Measurements from ENCODE around the gene PEPD. TPM values are rescaled to one million over a fixed set of nuclear protein-coding genes. Genes with fewer than 3 reads are reported as not detected.

PEPD gene
- total RNA-seq, 2 experiments from 2014 or later: 17.5 to 23.0 TPM

GRCh38 chr19:33373453-33374235 lies 147.9 kb downstream of the PEPD start, which contains the start of gene CEBPG:
TSS of gene CEBPG (plus strand) at chr19:33373709. CDS start at chr19:33379240, 5,531 bp downstream.
- no peaks in the 10 kb centered on the region for H3K9me3 Mint-ChIP-seq
- peaks cover 2% of the 10 kb centered on the region for H3K36me3 Mint-ChIP-seq (ENCODE audit: low read depth)
- Histone ChIP-seq H3K9me3 (ENCODE audit: control insufficient read depth in 1 of 2, insufficient read depth in 1 of 2, low read length in 2 of 2) (no peaks in the 10 kb centered on the region), H3K27ac (ENCODE audit: low read depth in 1 of 2, low read length in 2 of 2) (peak within 1 kb of the TSS; percentile 86 to 91), H3K4me1 (ENCODE audit: insufficient read depth, low read length) (peaks cover 40% of the 10 kb centered on the region), H3K4me3 (ENCODE audit: low read length) (peak within 1 kb of the TSS; percentile 97), H3K27me3 (ENCODE audit: control insufficient read depth in 1 of 2, insufficient read depth in 2 of 2, low read length in 2 of 2) (no peaks in the 10 kb centered on the region), H3K36me3 (ENCODE audit: insufficient read depth, low read length) (no peaks in the 10 kb centered on the region)
- ChIA-PET CTCF (interaction anchor here (1.0 to 2.0 kb wide), 5 partner anchors 9 to 196 kb away, joined by 3 to 8 read pairs (median 5); partner anchors contain the start of gene CEBPA), POLR2A (interaction anchor here (0.7 to 3.8 kb wide), 14 partner anchors 9 to 969 kb away, joined by 3 to 42 read pairs (median 4); partner anchors contain the start of genes CEBPA and GPATCH1)
- intact Hi-C loops (cut with DNase I, micrococcal nuclease): loop anchor here (2.0 to 10.0 kb wide), 6 partner anchors 71 to 969 kb away; partner anchors contain the start of genes CEBPA (in 1 of the 2), CEP89 (in 1 of the 2), DPY19L3 (in 1 of the 2) and FAAP24 (in 1 of the 2)
- peak within 1 kb of the TSS; percentile 93 for H3K4me3 Mint-ChIP-seq
- TF ChIP-seq CTCF (IDR thresholded peaks at IDR 0.05): no peak
- DNase-seq (peak; percentile 87 to 98 (median 94)), ATAC-seq (ENCODE audit: poor library complexity) (peak; percentile 92)
- H3K27me3 Mint-ChIP-seq: no peaks in the 10 kb centered on the region
- peaks cover 49% of the 10 kb centered on the region for H3K4me1 Mint-ChIP-seq (ENCODE audit: low read depth)
- peak within 1 kb of the TSS; percentile 89 for H3K27ac Mint-ChIP-seq

GRCh38 chr19:33370783-33371182 lies 150.8 kb downstream of the PEPD start:
- intact Hi-C loops (cut with DNase I, micrococcal nuclease): loop anchor here in 1 of 2 experiments (5.0 to 10.0 kb wide), 5 partner anchors 68 to 966 kb away; partner anchors contain the start of genes CEBPA, CEP89, DPY19L3 and FAAP24
- no peak for DNase-seq
- no peak for ATAC-seq (ENCODE audit: poor library complexity)
- CTCF ChIA-PET: no interaction called here
- H3K4me3 ChIP-seq (ENCODE audit: low read length): no peak overlapping the region
- peaks cover 31% of the 10 kb centered on the region for H3K4me1 ChIP-seq (ENCODE audit: insufficient read depth, low read length)
- H3K27me3 ChIP-seq (ENCODE audit: control insufficient read depth in 1 of 2, insufficient read depth in 2 of 2, low read length in 2 of 2): no peaks in the 10 kb centered on the region
- H3K27ac ChIP-seq (ENCODE audit: low read depth in 1 of 2, low read length in 2 of 2): no peak overlapping the region
- H3K4me3 Mint-ChIP-seq: peak overlapping the region; percentile 32
- H3K36me3 ChIP-seq (ENCODE audit: insufficient read depth, low read length): no peaks in the 10 kb centered on the region
- H3K27ac Mint-ChIP-seq: no peak overlapping the region
- H3K36me3 Mint-ChIP-seq (ENCODE audit: low read depth): no peaks in the 10 kb centered on the region
- peaks cover 22% of the 10 kb centered on the region for H3K4me1 Mint-ChIP-seq (ENCODE audit: low read depth)
- TF ChIP-seq CTCF (IDR thresholded peaks at IDR 0.05): no peak
- H3K9me3 Mint-ChIP-seq: no peaks in the 10 kb centered on the region
- H3K27me3 Mint-ChIP-seq: no peaks in the 10 kb centered on the region
- no peaks in the 10 kb centered on the region for H3K9me3 ChIP-seq (ENCODE audit: control insufficient read depth in 1 of 2, insufficient read depth in 1 of 2, low read length in 2 of 2)
- POLR2A ChIA-PET: no interaction called here

GRCh38 chr19:33368074-33368864 lies 153.3 kb downstream of the PEPD start:
- no peaks in the 10 kb centered on the region for H3K9me3 ChIP-seq (ENCODE audit: control insufficient read depth in 1 of 2, insufficient read depth in 1 of 2, low read length in 2 of 2)
- H3K4me1 ChIP-seq (ENCODE audit: insufficient read depth, low read length): peaks cover 15% of the 10 kb centered on the region
- ChIA-PET POLR2A (no interaction called here), CTCF (no interaction called here)
- TF ChIP-seq CTCF (IDR thresholded peaks at IDR 0.05): no peak
- no peak overlapping the region for H3K4me3 ChIP-seq (ENCODE audit: low read length)
- DNase-seq: no peak
- no peak for ATAC-seq (ENCODE audit: poor library complexity)
- Mint-ChIP-seq H3K9me3 (no peaks in the 10 kb centered on the region), H3K4me1 (ENCODE audit: low read depth) (peaks cover 5% of the 10 kb centered on the region), H3K36me3 (ENCODE audit: low read depth) (no peaks in the 10 kb centered on the region), H3K4me3 (no peak overlapping the region), H3K27ac (no peak overlapping the region), H3K27me3 (peaks cover 6% of the 10 kb centered on the region)
- peaks cover 0 to 3% of the 10 kb centered on the region in 2 experiments for H3K27me3 ChIP-seq (ENCODE audit: control insufficient read depth in 1 of 2, insufficient read depth in 2 of 2, low read length in 2 of 2)
- intact Hi-C loops (cut with DNase I, micrococcal nuclease): loop anchor here in 1 of 2 experiments (5.0 kb wide), 1 partner anchor 286 kb away; the partner anchor contains the start of gene GPATCH1
- H3K36me3 ChIP-seq (ENCODE audit: insufficient read depth, low read length): no peaks in the 10 kb centered on the region
- H3K27ac ChIP-seq (ENCODE audit: low read depth in 1 of 2, low read length in 2 of 2): no peak overlapping the region

Data from CD4-positive, alpha-beta T cell (primary cell).